ENCODE measurements around the gene ZC3HAV1. TPM values are rescaled to one million over a fixed set of nuclear protein-coding genes. Genes with fewer than 3 reads are reported as not detected.

Gene ZC3HAV1
- total and polyA plus RNA-seq, 10 of the 15 experiments (the other 5 are each of a cell fraction or from before 2014, with no cell fraction given), result 18.5 to 55.3 (median 44.7) TPM

DNA sequence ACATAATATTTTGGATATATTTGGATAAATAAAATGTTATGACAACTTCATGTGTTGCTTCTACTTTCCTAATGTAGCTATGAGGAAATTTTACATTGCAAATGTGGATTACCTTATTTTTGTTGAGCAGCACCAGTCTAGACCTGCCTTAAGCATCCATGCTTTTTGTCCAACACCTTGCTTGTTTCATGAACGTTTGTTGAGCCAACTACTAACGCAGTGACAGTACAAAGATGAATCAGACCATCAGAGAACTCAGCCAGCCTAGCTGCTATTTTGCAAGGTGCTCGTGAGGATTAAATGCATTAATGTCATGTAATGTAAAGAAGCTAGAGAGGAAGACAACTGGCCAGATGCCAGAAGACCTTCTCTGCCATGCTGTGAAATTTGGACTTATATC is 72.6 kb downstream of the ZC3HAV1 start:
- Histone ChIP-seq H3K4me1 (ENCODE audit: control insufficient read depth, insufficient read depth, low read length) (no peaks in the 10 kb centered on the region; the same call in 1 of the 2 replicates), H3K27ac (ENCODE audit: control insufficient read depth, insufficient read depth) (no peak overlapping the region), H3K9ac (ENCODE audit: control insufficient read depth, insufficient read depth, low read length) (no peak overlapping the region), H3K36me3 (ENCODE audit: control insufficient read depth in 2 of 2, insufficient read depth in 2 of 2, low read length in 1 of 2) (peaks cover 0 to 11% of the 10 kb centered on the region in 2 experiments; a peak in 2 of 4 replicates), H3K9me3 (replicated peaks; ENCODE audit: control insufficient read depth, insufficient read depth, low read length) (no peaks in the 10 kb centered on the region), H2AFZ (ENCODE audit: control insufficient read depth, low read depth, low read length) (no peak overlapping the region), H3K4me3 (no peak overlapping the region), H3K79me2 (ENCODE audit: control insufficient read depth, insufficient read depth, low read length) (peaks cover 22% of the 10 kb centered on the region), H4K20me1 (ENCODE audit: control insufficient read depth, insufficient read depth) (no peaks in the 10 kb centered on the region), H3K27me3 (replicated peaks in 1 of 2; ENCODE audit: control insufficient read depth in 2 of 2, insufficient read depth in 2 of 2, low read length in 1 of 2) (no peaks in the 10 kb centered on the region), H3K4me2 (ENCODE audit: control insufficient read depth, insufficient read depth) (0 out of 2 replicates have a peak overlapping the region, but pooled peaks have one; percentile 90)
- BruUV-seq (replicated peaks), result no TSS peak
- 60% methylated on average over 3 of the region's 3 CpGs for WGBS (ENCODE audit: insufficient coverage, insufficient replicate concordance, low lambda C conversion rate, missing lambda C conversion rate)
- SMC1A ChIA-PET (ENCODE audit: uncharacterized antibody, unreplicated experiment), result interaction anchor here (0.9 to 1.2 kb wide), 4 partner anchors 11 to 38 kb away, joined by 3 to 4 read pairs (median 4); no protein-coding TSS in a partner anchor
- in situ Hi-C loops (cut with MboI) (no loop called here), intact Hi-C loops (cut with micrococcal nuclease; ENCODE audit: unreplicated experiment) (no loop called here)
- CTCF ChIA-PET, result interaction anchor here (0.6 to 8.0 kb wide), 5 partner anchors 8 to 1813 kb away, joined by 3 to 42 read pairs (median 3); no protein-coding TSS in a partner anchor
- FAIRE-seq (no peak), ATAC-seq (no peak), DNase-seq (ENCODE audit: low read depth, low spot score) (no peak)
- RAD21 ChIA-PET (ENCODE audit: unreplicated experiment), result interaction anchor here (1.1 kb wide), 1 partner anchor 20 kb away, joined by 3 read pairs; no protein-coding TSS in a partner anchor
- POLR2A ChIA-PET, result interaction anchor here (1.1 kb wide), 1 partner anchor 35 kb away, joined by 3 read pairs; no protein-coding TSS in a partner anchor
- no peak for TF ChIP-seq GABPA (IDR thresholded peaks at IDR 0.05; ENCODE audit: low read depth)
- TF ChIP-seq, protein P1, sequence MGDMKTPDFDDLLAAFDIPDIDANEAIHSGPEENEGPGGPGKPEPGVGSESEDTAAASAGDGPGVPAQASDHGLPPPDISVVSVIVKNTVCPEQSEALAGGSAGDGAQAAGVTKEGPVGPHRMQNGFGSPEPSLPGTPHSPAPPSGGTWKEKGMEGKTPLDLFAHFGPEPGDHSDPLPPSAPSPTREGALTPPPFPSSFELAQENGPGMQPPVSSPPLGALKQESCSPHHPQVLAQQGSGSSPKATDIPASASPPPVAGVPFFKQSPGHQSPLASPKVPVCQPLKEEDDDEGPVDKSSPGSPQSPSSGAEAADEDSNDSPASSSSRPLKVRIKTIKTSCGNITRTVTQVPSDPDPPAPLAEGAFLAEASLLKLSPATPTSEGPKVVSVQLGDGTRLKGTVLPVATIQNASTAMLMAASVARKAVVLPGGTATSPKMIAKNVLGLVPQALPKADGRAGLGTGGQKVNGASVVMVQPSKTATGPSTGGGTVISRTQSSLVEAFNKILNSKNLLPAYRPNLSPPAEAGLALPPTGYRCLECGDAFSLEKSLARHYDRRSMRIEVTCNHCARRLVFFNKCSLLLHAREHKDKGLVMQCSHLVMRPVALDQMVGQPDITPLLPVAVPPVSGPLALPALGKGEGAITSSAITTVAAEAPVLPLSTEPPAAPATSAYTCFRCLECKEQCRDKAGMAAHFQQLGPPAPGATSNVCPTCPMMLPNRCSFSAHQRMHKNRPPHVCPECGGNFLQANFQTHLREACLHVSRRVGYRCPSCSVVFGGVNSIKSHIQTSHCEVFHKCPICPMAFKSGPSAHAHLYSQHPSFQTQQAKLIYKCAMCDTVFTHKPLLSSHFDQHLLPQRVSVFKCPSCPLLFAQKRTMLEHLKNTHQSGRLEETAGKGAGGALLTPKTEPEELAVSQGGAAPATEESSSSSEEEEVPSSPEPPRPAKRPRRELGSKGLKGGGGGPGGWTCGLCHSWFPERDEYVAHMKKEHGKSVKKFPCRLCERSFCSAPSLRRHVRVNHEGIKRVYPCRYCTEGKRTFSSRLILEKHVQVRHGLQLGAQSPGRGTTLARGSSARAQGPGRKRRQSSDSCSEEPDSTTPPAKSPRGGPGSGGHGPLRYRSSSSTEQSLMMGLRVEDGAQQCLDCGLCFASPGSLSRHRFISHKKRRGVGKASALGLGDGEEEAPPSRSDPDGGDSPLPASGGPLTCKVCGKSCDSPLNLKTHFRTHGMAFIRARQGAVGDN (IDR thresholded peaks at IDR 0.05), result no peak
- TF ChIP-seq, protein P2, sequence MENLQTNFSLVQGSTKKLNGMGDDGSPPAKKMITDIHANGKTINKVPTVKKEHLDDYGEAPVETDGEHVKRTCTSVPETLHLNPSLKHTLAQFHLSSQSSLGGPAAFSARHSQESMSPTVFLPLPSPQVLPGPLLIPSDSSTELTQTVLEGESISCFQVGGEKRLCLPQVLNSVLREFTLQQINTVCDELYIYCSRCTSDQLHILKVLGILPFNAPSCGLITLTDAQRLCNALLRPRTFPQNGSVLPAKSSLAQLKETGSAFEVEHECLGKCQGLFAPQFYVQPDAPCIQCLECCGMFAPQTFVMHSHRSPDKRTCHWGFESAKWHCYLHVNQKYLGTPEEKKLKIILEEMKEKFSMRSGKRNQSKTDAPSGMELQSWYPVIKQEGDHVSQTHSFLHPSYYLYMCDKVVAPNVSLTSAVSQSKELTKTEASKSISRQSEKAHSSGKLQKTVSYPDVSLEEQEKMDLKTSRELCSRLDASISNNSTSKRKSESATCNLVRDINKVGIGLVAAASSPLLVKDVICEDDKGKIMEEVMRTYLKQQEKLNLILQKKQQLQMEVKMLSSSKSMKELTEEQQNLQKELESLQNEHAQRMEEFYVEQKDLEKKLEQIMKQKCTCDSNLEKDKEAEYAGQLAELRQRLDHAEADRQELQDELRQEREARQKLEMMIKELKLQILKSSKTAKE (IDR thresholded peaks at IDR 0.05; ENCODE audit: low read depth, poor library complexity, severe bottlenecking), result no peak
- no peak for TF ChIP-seq RUNX3 (IDR thresholded peaks at IDR 0.05; ENCODE audit: low read length)
- no peak for TF ChIP-seq MEF2B (IDR thresholded peaks at IDR 0.05; ENCODE audit: partially characterized antibody, poor library complexity, severe bottlenecking)
- TF ChIP-seq TCF7 (IDR thresholded peaks at IDR 0.05; ENCODE audit: borderline replicate concordance), result no peak
- TF ChIP-seq, protein P3, sequence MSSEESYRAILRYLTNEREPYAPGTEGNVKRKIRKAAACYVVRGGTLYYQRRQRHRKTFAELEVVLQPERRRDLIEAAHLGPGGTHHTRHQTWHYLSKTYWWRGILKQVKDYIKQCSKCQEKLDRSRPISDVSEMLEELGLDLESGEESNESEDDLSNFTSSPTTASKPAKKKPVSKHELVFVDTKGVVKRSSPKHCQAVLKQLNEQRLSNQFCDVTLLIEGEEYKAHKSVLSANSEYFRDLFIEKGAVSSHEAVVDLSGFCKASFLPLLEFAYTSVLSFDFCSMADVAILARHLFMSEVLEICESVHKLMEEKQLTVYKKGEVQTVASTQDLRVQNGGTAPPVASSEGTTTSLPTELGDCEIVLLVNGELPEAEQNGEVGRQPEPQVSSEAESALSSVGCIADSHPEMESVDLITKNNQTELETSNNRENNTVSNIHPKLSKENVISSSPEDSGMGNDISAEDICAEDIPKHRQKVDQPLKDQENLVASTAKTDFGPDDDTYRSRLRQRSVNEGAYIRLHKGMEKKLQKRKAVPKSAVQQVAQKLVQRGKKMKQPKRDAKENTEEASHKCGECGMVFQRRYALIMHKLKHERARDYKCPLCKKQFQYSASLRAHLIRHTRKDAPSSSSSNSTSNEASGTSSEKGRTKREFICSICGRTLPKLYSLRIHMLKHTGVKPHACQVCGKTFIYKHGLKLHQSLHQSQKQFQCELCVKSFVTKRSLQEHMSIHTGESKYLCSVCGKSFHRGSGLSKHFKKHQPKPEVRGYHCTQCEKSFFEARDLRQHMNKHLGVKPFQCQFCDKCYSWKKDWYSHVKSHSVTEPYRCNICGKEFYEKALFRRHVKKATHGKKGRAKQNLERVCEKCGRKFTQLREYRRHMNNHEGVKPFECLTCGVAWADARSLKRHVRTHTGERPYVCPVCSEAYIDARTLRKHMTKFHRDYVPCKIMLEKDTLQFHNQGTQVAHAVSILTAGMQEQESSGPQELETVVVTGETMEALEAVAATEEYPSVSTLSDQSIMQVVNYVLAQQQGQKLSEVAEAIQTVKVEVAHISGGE (CRISPR knock-in tag; IDR thresholded peaks at IDR 0.05), result no peak
- TF ChIP-seq ZSCAN29 (IDR thresholded peaks at IDR 0.05), result no peak
- TF ChIP-seq YY1 (IDR thresholded peaks at IDR 0.05; ENCODE audit: low read depth, low read length), result no peak

Data from GM12878 (cell line).